ENCODE results near the gene IL2RA.

The IL2RA gene

GRCh38 chr10:6037422-6037821 lies 24.7 kb downstream of the IL2RA start:
- no peak for DNase-seq

- no peak for DNase-seq
These were observed 25.3 kb downstream of the IL2RA start for GRCh38 chr10:6036861-6037321.

- DNase-seq: no peak
These were observed 26.1 kb downstream of the IL2RA start for GRCh38 chr10:6035931-6036575.

- no peak for DNase-seq
These were observed 26.9 kb downstream of the IL2RA start for GRCh38 chr10:6035101-6035834.

GRCh38 chr10:6034371-6034770 lies 27.8 kb downstream of the IL2RA start:
- DNase-seq: no peak

GRCh38 chr10:6033954-6034353 lies 28.2 kb downstream of the IL2RA start:
- DNase-seq: no peak

- DNase-seq: no peak
These were observed 31.2 kb downstream of the IL2RA start for GRCh38 chr10:6030940-6031339.

- no peak for DNase-seq
These were observed 31.9 kb downstream of the IL2RA start for GRCh38 chr10:6030217-6030616.

- DNase-seq: no peak
These were observed 34.2 kb downstream of the IL2RA start for GRCh38 chr10:6027929-6028328.

GRCh38 chr10:6025683-6026255 lies 36.4 kb downstream of the IL2RA start:
- DNase-seq: no peak

GRCh38 chr10:6024334-6024682 lies 37.9 kb downstream of the IL2RA start:
- no peak for DNase-seq

GRCh38 chr10:6023661-6024333 lies 38.4 kb downstream of the IL2RA start:
- DNase-seq: no peak

GRCh38 chr10:6022660-6023059 lies 39.5 kb downstream of the IL2RA start:
- no peak for DNase-seq

GRCh38 chr10:6020826-6021225 lies 41.3 kb downstream of the IL2RA start:
- DNase-seq: no peak

- no peak for DNase-seq
These were observed 42.4 kb downstream of the IL2RA start for GRCh38 chr10:6019796-6020195.

GRCh38 chr10:6019010-6019782 lies 43.0 kb downstream of the IL2RA start:
- no peak for DNase-seq

- no peak for DNase-seq
These were observed 43.7 kb downstream of the IL2RA start for GRCh38 chr10:6018422-6018821.

- DNase-seq: no peak
These were observed 44.3 kb downstream of the IL2RA start for GRCh38 chr10:6017781-6018354.

GRCh38 chr10:6014241-6014761 lies 47.9 kb downstream of the IL2RA start:
- DNase-seq: peak; percentile 65

- no peak for DNase-seq
These were observed 48.6 kb downstream of the IL2RA start for GRCh38 chr10:6013413-6014192.

GRCh38 chr10:6012121-6012905 lies 49.9 kb downstream of the IL2RA start:
- DNase-seq: no peak

Data from activated CD4-positive, alpha-beta T cell treated with anti-CD3 and anti-CD28 coated beads, Interleukin-2, amount 50 U/mL, for 16 hours (primary cell).